Muscle layer of duodenum (tissue), 2 donors: ENCODE data around the gene OR52B6.

Source experiments
- H3K27ac ChIP-seq: one replicate; pipeline ENCODE4 v1.7.0; 2013; ENCODE audit warnings: mild to moderate bottlenecking, low read length
- H3K27me3 ChIP-seq: one replicate; pipeline ENCODE4 v1.7.0; 2013; ENCODE audit warnings: low read depth, mild to moderate bottlenecking, control low read depth, low read length
- H3K36me3 ChIP-seq, 2 donors: one replicate each; pipeline ENCODE4 v1.7.0; 2013; ENCODE audit warnings: low read length in 2 of 2, control low read depth in 1 of 2, mild to moderate bottlenecking in 1 of 2; ENCODE audit not compliant: insufficient read depth in 2 of 2, control insufficient read depth in 1 of 2
- H3K4me1 ChIP-seq, 2 donors: one replicate each; pipeline ENCODE4 v1.7.0; 2013; ENCODE audit warnings: low read length in 2 of 2, mild to moderate bottlenecking in 2 of 2, control low read depth in 1 of 2, moderate library complexity in 1 of 2; ENCODE audit not compliant: insufficient read depth in 2 of 2, control insufficient read depth in 1 of 2
- H3K4me3 ChIP-seq, 2 donors: one replicate each; pipeline ENCODE4 v1.7.0; 2013; ENCODE audit warnings: low read length in 2 of 2, low read depth in 1 of 2, mild to moderate bottlenecking in 1 of 2
- H3K9me3 ChIP-seq, 2 donors: one replicate each; pipeline ENCODE4 v1.7.0; 2013; ENCODE audit warnings: low read length in 2 of 2, control low read depth in 1 of 2, mild to moderate bottlenecking in 1 of 2; ENCODE audit not compliant: control insufficient read depth in 1 of 2
- donor health status: healthy.

OR52B6 gene

GRCh38 chr11:5580577-5580976 is at the start of gene OR52B6:
Gene OR52B6 (plus strand): TSS chr11:5580877. CDS start chr11:5580877, 0 bp downstream.
- Histone ChIP-seq H3K36me3 (no peaks in the 10 kb centered on the region), H3K9me3 (no peaks in the 10 kb centered on the region), H3K4me3 (no peak within 1 kb of the TSS), H3K27me3 (no peaks in the 10 kb centered on the region), H3K4me1 (no peaks in the 10 kb centered on the region), H3K27ac (no peak within 1 kb of the TSS)

- Histone ChIP-seq H3K27ac (no peak overlapping the region), H3K27me3 (no peaks in the 10 kb centered on the region), H3K36me3 (no peaks in the 10 kb centered on the region), H3K4me1 (no peaks in the 10 kb centered on the region), H3K4me3 (no peak overlapping the region), H3K9me3 (no peaks in the 10 kb centered on the region)
Observed at GRCh38 chr11:5531053-5531831, 49.4 kb upstream of the OR52B6 start.

DNA sequence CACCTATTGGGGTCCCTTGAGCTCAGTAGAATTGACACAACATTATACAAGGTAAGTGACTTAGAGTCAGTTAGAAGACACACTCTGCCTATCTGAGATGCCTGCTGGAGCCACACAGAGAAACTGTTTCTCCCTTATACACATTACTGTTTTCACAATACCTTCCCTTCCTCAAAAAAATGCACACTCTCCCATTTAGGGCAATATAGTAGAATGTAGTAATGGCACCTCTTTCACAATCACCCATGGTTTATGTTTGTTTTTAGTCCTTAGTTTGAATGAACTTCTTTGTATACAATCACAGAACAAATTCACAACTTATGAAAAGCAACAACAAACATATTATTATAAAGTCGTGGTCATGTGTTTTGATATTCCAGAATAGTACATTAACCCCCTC is 46.6 kb upstream of the OR52B6 start:
- H3K27ac ChIP-seq, result no peak overlapping the region
- no peaks in the 10 kb centered on the region for H3K9me3 ChIP-seq
- H3K4me3 ChIP-seq, result no peak overlapping the region
- no peaks in the 10 kb centered on the region for H3K36me3 ChIP-seq
- no peaks in the 10 kb centered on the region for H3K4me1 ChIP-seq
- no peaks in the 10 kb centered on the region for H3K27me3 ChIP-seq

DNA sequence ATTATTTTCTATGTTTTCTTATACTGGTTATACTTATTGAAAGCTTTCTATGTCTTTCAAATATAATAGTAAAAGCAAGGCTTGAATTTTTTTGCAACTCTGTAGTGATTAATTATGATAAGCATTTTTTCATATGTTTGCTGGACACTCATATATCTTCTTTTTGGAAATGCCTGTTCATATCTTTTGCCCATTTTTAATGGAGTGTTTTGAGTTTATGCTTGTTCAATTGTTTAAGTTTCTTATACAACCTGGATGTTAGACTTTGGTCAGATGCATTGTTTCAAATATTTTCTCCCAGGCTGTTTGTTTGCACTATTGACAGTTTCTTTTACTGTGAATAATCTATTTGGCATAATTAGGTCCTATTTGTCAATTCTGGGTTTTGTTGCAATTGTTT is 44.2 kb upstream of the OR52B6 start:
- H3K27ac ChIP-seq, result no peak overlapping the region

DNA sequence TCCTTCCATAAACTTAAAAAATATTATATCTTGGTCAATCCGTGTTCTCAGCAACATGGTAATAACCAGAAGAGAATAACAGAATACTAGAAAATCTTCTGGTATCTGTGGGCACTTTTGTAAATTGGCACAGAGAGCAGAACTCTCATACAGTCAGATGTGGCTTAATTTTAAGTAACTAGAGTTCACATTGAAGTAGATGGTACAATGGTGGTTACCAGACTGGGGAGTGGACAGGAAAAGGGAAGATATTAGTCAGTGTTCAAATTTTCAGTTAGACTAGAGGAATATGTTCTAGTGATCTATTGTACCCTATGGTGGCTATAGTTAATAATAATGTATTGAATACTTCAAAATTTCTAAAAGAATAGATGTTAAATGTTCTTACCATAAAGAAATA is 39.2 kb upstream of the OR52B6 start:
- Histone ChIP-seq H3K36me3 (no peaks in the 10 kb centered on the region), H3K4me3 (no peak overlapping the region), H3K27me3 (no peaks in the 10 kb centered on the region), H3K27ac (no peak overlapping the region), H3K4me1 (no peaks in the 10 kb centered on the region), H3K9me3 (no peaks in the 10 kb centered on the region)

More for the DNA sequence above, 44.2 kb upstream of the OR52B6 start:
- Histone ChIP-seq H3K4me1 (no peaks in the 10 kb centered on the region), H3K36me3 (no peaks in the 10 kb centered on the region), H3K9me3 (no peaks in the 10 kb centered on the region), H3K27me3 (no peaks in the 10 kb centered on the region), H3K4me3 (no peak overlapping the region)

DNA sequence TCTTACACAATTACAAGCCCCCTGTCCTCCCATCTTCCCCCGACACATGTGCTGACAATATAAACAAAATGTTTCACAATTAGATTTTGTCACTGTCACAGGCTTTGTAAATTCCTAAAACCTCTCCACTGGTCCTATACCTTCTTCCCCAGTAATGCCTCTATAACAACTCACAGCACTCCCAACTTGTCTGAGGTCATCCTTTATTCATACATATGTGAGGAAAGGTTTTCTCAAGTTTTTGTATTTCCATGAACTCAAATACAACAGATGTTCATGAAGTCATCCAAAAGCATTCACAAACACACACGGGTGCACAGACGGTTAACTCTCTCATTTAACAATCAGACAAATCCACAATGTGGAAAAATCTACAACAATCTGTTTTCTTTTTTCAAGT is 34.2 kb upstream of the OR52B6 start:
- Histone ChIP-seq H3K4me3 (no peak overlapping the region), H3K36me3 (no peaks in the 10 kb centered on the region), H3K27ac (no peak overlapping the region), H3K27me3 (no peaks in the 10 kb centered on the region), H3K4me1 (no peaks in the 10 kb centered on the region), H3K9me3 (no peaks in the 10 kb centered on the region)

GRCh38 chr11:5547982-5548381 is 32.7 kb upstream of the OR52B6 start:
- H3K27ac ChIP-seq, result no peak overlapping the region
- no peaks in the 10 kb centered on the region for H3K27me3 ChIP-seq
- H3K4me1 ChIP-seq, result no peaks in the 10 kb centered on the region
- H3K9me3 ChIP-seq, result no peaks in the 10 kb centered on the region
- H3K4me3 ChIP-seq, result no peak overlapping the region
- no peaks in the 10 kb centered on the region for H3K36me3 ChIP-seq

- Histone ChIP-seq H3K36me3 (no peaks in the 10 kb centered on the region), H3K9me3 (no peaks in the 10 kb centered on the region), H3K4me3 (no peak within 1 kb of the TSS), H3K4me1 (no peaks in the 10 kb centered on the region), H3K27me3 (no peaks in the 10 kb centered on the region), H3K27ac (no peak within 1 kb of the TSS)
Observed at GRCh38 chr11:5548440-5548839, 32.2 kb upstream of the OR52B6 start, which contains the start of gene OR52H1. Gene OR52H1 (minus strand): TSS chr11:5548540. CDS start chr11:5545505, 3,035 bp downstream.

- Histone ChIP-seq H3K4me1 (no peaks in the 10 kb centered on the region), H3K27me3 (no peaks in the 10 kb centered on the region)
Observed at GRCh38 chr11:5550440-5551095, 30.1 kb upstream of the OR52B6 start.

GRCh38 chr11:5553343-5553742 is 27.3 kb upstream of the OR52B6 start:
- no peak overlapping the region for H3K4me3 ChIP-seq
- no peaks in the 10 kb centered on the region for H3K9me3 ChIP-seq
- no peak overlapping the region for H3K27ac ChIP-seq
- no peaks in the 10 kb centered on the region for H3K27me3 ChIP-seq
- H3K36me3 ChIP-seq, result no peaks in the 10 kb centered on the region
- H3K4me1 ChIP-seq, result no peaks in the 10 kb centered on the region

More at GRCh38 chr11:5550440-5551095, 30.1 kb upstream of the OR52B6 start:
- H3K36me3 ChIP-seq, result no peaks in the 10 kb centered on the region
- H3K4me3 ChIP-seq, result no peak overlapping the region
- no peak overlapping the region for H3K27ac ChIP-seq
- no peaks in the 10 kb centered on the region for H3K9me3 ChIP-seq

- Histone ChIP-seq H3K27ac (no peak overlapping the region), H3K36me3 (no peaks in the 10 kb centered on the region), H3K27me3 (no peaks in the 10 kb centered on the region), H3K4me1 (no peaks in the 10 kb centered on the region), H3K9me3 (no peaks in the 10 kb centered on the region), H3K4me3 (no peak overlapping the region)
Observed at GRCh38 chr11:5556596-5557188, 24.0 kb upstream of the OR52B6 start.
